ENCODE data around the gene PGAM1.
"Not testable (repeated sequence)": the region's sequence is repeated elsewhere in the genome, so short reads cannot be mapped to it uniquely, and the experiment has no call there.

PGAM1 gene

GRCh38 chr10:97408496-97408992 is 17.4 kb upstream of the PGAM1 start:
- no peak for DNase-seq

- no peak for DNase-seq
Measured at GRCh38 chr10:97411406-97411805, 14.6 kb upstream of the PGAM1 start.

GRCh38 chr10:97412891-97413304 is 13.1 kb upstream of the PGAM1 start:
- peak; percentile 40 for DNase-seq

GRCh38 chr10:97416565-97416964 is 9.4 kb upstream of the PGAM1 start:
- DNase-seq, result no peak

GRCh38 chr10:97423757-97424098 is 2.3 kb upstream of the PGAM1 start:
- DNase-seq, result not testable (repeated sequence)

GRCh38 chr10:97426776-97427570 is 982 bp downstream of the PGAM1 start:
- DNase-seq, result no peak

GRCh38 chr10:97427571-97428179 is 1.7 kb downstream of the PGAM1 start:
- DNase-seq, result no peak

- DNase-seq, result no peak
Measured at GRCh38 chr10:97428572-97428981, 2.6 kb downstream of the PGAM1 start.

GRCh38 chr10:97434055-97434454 is 8.1 kb downstream of the PGAM1 start:
- DNase-seq, result no peak

GRCh38 chr10:97434557-97434956 is 8.6 kb downstream of the PGAM1 start:
- DNase-seq, result no peak

- no peak for DNase-seq
Measured at GRCh38 chr10:97435211-97435610, 9.2 kb downstream of the PGAM1 start.

- no peak for DNase-seq
Measured at GRCh38 chr10:97442277-97442676, 16.3 kb downstream of the PGAM1 start.

GRCh38 chr10:97444212-97444611 is 18.2 kb downstream of the PGAM1 start:
- DNase-seq, result no peak

- no peak for DNase-seq
Measured at GRCh38 chr10:97445357-97445721, 19.3 kb downstream of the PGAM1 start.

GRCh38 chr10:97445722-97446639 is 20.0 kb downstream of the PGAM1 start, which contains the start of the genes EXOSC1 and ZDHHC16:
Gene EXOSC1 (minus strand): TSS chr10:97446006. CDS start chr10:97445985, 21 bp downstream.
Gene ZDHHC16 (plus strand): TSS chr10:97446175. CDS start chr10:97451676, 5,501 bp downstream.
- peak; percentile 89 for DNase-seq

GRCh38 chr10:97450828-97451227 is 24.8 kb downstream of the PGAM1 start:
- no peak for DNase-seq

- no peak for DNase-seq
Measured at GRCh38 chr10:97451605-97452004, 25.6 kb downstream of the PGAM1 start.

GRCh38 chr10:97452352-97452751 is 26.4 kb downstream of the PGAM1 start:
- DNase-seq, result no peak

- DNase-seq, result no peak
Measured at GRCh38 chr10:97454330-97455036, 28.5 kb downstream of the PGAM1 start.

- DNase-seq, result no peak
Measured at GRCh38 chr10:97456034-97456685, 30.2 kb downstream of the PGAM1 start.

GRCh38 chr10:97456686-97457065 is 30.7 kb downstream of the PGAM1 start:
- no peak for DNase-seq

GRCh38 chr10:97459111-97459510 is 33.1 kb downstream of the PGAM1 start:
- DNase-seq, result no peak

All from activated CD4-positive, CD25-positive, alpha-beta regulatory T cell treated with anti-CD3 and anti-CD28 coated beads, Interleukin-2, amount 50 U/mL, for 72 hours (primary cell).